HL-60 (cell line): ENCODE measurements around the gene AKR1D1.

Experiments
- DNase-seq, 2 experiments: peaks; one replicate each; pipeline ENCODE4 v3.0.0-alpha.2; 2010 to 2020; ENCODE audit warnings: low read depth in 1 of 2, low spot score in 1 of 2
- H3K27ac ChIP-seq: fragments of 250-450 bp; sonication (Bioruptor Pico); replicated peaks from 2 replicates; pipeline ENCODE4 v1.5.1; 2020; ENCODE audit warnings: mild to moderate bottlenecking, moderate library complexity
- H3K27me3 ChIP-seq: fragments of 250-450 bp; sonication (Bioruptor Pico); 2 replicates; pipeline ENCODE4 v1.5.1; 2021; ENCODE audit warnings: mild to moderate bottlenecking, moderate library complexity; ENCODE audit not compliant: insufficient read depth, poor library complexity, severe bottlenecking
- H3K4me3 ChIP-seq: replicated peaks from 2 replicates; pipeline ENCODE4 v1.5.1; 2011; ENCODE audit warnings: mild to moderate bottlenecking, control low read depth, low read length; ENCODE audit not compliant: insufficient read depth
- GABPA ChIP-seq: IDR thresholded peaks from 2 replicates; pipeline ENCODE4 v1.6.1; 2012; ENCODE audit warnings: low read depth
- POLR2AphosphoS5 ChIP-seq: IDR thresholded peaks from 2 replicates; pipeline ENCODE4 v1.6.1; 2012; ENCODE audit warnings: low read depth
- SPI1 ChIP-seq: IDR thresholded peaks from 2 replicates; pipeline ENCODE4 v1.6.1; 2012; ENCODE audit warnings: low read depth, mild to moderate bottlenecking, borderline replicate concordance
- TF ChIP-seq, protein P1 (sequence below): IDR thresholded peaks from one replicate; pipeline ENCODE4 v1.5.1; 2011; ENCODE audit warnings: low read length, control low read depth, inconsistent platforms; ENCODE audit not compliant: insufficient read depth
- TF ChIP-seq, protein P2 (sequence below): IDR thresholded peaks from 2 replicates; pipeline ENCODE4 v1.6.1; 2012; ENCODE audit warnings: low read depth; ENCODE audit not compliant: insufficient replicate concordance

Gene AKR1D1

DNA sequence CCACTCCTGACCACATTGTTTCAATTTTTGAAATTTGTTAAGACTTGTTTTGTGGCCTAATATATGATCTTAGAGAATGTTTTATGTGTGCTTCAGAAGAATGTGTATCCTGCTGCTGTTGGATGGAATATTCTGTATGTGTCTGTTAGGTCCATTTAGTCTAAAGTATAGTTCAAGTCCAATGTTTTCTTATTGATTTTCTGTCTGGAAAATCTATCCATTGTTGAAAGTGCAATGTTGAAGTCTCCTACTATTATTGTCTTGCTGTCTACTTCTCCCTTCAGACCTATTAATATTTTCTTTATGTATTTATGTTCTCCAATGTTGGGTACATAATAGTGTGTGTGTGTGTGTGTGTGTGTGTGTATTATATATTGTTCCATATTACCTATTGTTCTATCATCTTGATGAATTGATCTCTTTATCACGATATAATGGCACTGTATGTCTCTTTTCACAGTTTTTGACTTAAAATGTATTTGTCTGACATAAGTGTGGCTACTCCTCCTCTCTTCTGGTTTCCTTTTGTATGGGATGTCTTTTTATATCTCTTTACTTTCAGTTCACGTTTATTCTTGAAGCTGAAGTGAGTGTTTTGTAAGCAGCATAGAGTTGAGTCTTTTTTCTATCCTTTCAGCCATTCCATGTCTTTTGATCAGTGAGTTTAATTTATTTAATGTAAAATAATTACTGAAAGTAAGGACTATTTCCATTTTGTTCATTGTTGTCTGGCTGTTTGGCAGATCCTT is 61.3 kb downstream of the AKR1D1 start:
- Histone ChIP-seq H3K27me3 (no peaks in the 10 kb centered on the region), H3K27ac (no peak overlapping the region), H3K4me3 (no peak overlapping the region)
- no peak for TF ChIP-seq POLR2AphosphoS5
- TF ChIP-seq, protein P1, sequence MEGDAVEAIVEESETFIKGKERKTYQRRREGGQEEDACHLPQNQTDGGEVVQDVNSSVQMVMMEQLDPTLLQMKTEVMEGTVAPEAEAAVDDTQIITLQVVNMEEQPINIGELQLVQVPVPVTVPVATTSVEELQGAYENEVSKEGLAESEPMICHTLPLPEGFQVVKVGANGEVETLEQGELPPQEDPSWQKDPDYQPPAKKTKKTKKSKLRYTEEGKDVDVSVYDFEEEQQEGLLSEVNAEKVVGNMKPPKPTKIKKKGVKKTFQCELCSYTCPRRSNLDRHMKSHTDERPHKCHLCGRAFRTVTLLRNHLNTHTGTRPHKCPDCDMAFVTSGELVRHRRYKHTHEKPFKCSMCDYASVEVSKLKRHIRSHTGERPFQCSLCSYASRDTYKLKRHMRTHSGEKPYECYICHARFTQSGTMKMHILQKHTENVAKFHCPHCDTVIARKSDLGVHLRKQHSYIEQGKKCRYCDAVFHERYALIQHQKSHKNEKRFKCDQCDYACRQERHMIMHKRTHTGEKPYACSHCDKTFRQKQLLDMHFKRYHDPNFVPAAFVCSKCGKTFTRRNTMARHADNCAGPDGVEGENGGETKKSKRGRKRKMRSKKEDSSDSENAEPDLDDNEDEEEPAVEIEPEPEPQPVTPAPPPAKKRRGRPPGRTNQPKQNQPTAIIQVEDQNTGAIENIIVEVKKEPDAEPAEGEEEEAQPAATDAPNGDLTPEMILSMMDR = no peak
- TF ChIP-seq, protein P2, sequence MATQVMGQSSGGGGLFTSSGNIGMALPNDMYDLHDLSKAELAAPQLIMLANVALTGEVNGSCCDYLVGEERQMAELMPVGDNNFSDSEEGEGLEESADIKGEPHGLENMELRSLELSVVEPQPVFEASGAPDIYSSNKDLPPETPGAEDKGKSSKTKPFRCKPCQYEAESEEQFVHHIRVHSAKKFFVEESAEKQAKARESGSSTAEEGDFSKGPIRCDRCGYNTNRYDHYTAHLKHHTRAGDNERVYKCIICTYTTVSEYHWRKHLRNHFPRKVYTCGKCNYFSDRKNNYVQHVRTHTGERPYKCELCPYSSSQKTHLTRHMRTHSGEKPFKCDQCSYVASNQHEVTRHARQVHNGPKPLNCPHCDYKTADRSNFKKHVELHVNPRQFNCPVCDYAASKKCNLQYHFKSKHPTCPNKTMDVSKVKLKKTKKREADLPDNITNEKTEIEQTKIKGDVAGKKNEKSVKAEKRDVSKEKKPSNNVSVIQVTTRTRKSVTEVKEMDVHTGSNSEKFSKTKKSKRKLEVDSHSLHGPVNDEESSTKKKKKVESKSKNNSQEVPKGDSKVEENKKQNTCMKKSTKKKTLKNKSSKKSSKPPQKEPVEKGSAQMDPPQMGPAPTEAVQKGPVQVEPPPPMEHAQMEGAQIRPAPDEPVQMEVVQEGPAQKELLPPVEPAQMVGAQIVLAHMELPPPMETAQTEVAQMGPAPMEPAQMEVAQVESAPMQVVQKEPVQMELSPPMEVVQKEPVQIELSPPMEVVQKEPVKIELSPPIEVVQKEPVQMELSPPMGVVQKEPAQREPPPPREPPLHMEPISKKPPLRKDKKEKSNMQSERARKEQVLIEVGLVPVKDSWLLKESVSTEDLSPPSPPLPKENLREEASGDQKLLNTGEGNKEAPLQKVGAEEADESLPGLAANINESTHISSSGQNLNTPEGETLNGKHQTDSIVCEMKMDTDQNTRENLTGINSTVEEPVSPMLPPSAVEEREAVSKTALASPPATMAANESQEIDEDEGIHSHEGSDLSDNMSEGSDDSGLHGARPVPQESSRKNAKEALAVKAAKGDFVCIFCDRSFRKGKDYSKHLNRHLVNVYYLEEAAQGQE = no peak
- no peak for TF ChIP-seq GABPA
- TF ChIP-seq SPI1 = no peak
- no peak for DNase-seq

DNA sequence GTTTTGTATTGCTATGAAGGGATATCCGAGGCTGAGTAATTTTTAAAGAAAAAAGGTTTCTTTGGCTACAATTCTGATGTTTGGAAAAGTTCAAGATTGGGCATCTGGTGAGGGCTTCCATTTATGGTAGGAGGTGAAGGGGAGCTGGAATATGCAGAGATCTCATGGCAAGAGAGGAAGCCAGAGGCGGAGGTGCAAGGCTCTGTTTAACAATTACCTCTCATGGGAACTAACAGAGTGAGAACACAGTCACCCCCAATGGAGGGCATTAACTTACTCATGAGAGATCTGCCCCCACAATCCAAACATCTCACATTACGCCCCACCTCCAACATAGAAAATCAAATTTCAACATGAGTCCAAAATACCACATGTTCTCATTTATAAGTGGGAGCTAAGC is 62.0 kb downstream of the AKR1D1 start:
- no peak overlapping the region for H3K4me3 ChIP-seq
- H3K27me3 ChIP-seq = no peaks in the 10 kb centered on the region
- DNase-seq = no peak
- TF ChIP-seq SPI1 (no peak), POLR2AphosphoS5 (no peak), GABPA (no peak)
- TF ChIP-seq, protein P2 = no peak
- TF ChIP-seq, protein P1 = no peak
- no peak overlapping the region for H3K27ac ChIP-seq

DNA sequence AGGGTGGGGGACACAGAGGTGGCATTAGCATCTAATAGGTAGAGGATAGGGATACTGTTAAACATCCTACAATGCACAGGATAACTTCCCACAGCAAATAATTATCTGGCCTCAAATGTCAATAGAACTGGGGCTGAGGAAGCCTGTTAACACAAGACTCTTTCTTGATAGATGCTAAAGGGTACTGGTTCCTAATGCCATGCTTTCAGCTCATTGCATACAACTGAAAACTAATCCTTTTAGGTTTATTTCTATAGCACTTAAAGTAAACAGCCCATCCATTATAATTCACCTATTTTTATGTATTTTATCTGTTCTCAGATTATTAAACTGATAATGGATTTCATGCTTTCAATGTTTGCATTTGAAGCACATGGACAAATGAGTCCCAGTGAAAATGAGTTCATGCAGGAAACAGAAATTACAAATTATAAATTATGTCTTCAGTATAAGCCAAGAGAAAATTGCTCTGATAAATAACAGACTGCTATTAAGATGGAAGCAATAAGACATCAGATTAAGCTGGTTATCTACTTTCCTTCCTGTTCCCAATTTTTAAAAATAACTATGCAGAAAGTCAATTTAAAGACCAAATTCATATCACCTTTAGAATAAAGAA is 66.4 kb downstream of the AKR1D1 start:
- Histone ChIP-seq H3K27me3 (no peaks in the 10 kb centered on the region), H3K27ac (no peak overlapping the region), H3K4me3 (no peak overlapping the region)
- DNase-seq = no peak
- TF ChIP-seq, protein P2 = no peak
- TF ChIP-seq, protein P1 = no peak
- TF ChIP-seq POLR2AphosphoS5 (no peak), GABPA (no peak), SPI1 (no peak)
